Activated T-helper 17 cell treated with anti-CD3 and anti-CD28 coated beads, Interleukin-2, amount 50 U/mL, for 72 hours (primary cell): ENCODE data around the gene YAP1. TPM values are rescaled to one million over a fixed set of nuclear protein-coding genes. Genes with fewer than 3 reads are reported as not detected.
"Not testable (repeated sequence)": the region's sequence is repeated elsewhere in the genome, so short reads cannot be mapped to it uniquely, and the experiment has no call there.

Experiments
- ATAC-seq: fragments of 150-1000 bp; cut with Tn5 transposase; replicated peaks from 2 replicates; pipeline ENCODE4 v1.10.0; 2021; ENCODE audit warnings: mild to moderate bottlenecking, moderate library complexity
- H3K27ac Mint-ChIP-seq: one replicate; pipeline ENCODE4 v1.8.0; 2022; ENCODE audit warnings: mixed read lengths
- H3K27me3 Mint-ChIP-seq: one replicate; pipeline ENCODE4 v1.8.0; 2022; ENCODE audit warnings: mixed read lengths
- H3K36me3 Mint-ChIP-seq: one replicate; pipeline ENCODE4 v1.8.0; 2022; ENCODE audit warnings: low read depth, mild to moderate bottlenecking, mixed read lengths
- H3K4me1 Mint-ChIP-seq: one replicate; pipeline ENCODE4 v1.8.0; 2022; ENCODE audit warnings: mixed read lengths
- H3K4me3 Mint-ChIP-seq: one replicate; pipeline ENCODE4 v1.8.0; 2022; ENCODE audit warnings: mild to moderate bottlenecking, mixed read lengths
- H3K9me3 Mint-ChIP-seq: one replicate; pipeline ENCODE4 v1.8.0; 2022; ENCODE audit warnings: mixed read lengths
- total RNA-seq, 2 donors: library from RNA; stranded (reverse); gene quantifications; one replicate each; pipeline ENCODE4 v1.2.3, GENCODE V29; 2022

YAP1 gene
- total RNA-seq, 2 donors from 2014 or later, result 0.30 to 0.98 TPM

- no peak overlapping the region for H3K4me3 Mint-ChIP-seq
- no peaks in the 10 kb centered on the region for H3K9me3 Mint-ChIP-seq
- peaks cover 18% of the 10 kb centered on the region for H3K27me3 Mint-ChIP-seq
- no peak overlapping the region for H3K27ac Mint-ChIP-seq
- ATAC-seq, result no peak
- H3K4me1 Mint-ChIP-seq, result no peaks in the 10 kb centered on the region
- H3K36me3 Mint-ChIP-seq, result no peaks in the 10 kb centered on the region
Observed at GRCh38 chr11:102194257-102194656, 84.0 kb downstream of the YAP1 start.

DNA sequence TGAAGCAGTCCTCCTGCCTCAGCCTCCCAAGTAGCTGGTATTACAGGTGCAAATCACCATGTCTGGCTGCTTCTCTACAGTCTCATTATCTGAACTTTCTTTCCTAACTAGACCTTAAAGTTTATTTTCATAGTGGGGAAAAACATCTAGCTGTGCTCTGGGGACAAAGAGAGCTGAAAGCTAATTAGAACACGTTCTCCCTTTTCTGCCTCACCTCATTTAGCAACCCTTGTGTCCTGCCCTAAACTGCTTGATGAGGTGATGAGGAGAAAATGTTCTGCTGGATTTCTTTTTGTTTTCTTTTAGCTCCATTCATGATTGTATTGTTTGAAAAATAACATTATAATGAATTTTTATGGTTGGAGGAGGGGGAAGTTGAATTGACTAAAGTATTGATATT lies 84.7 kb downstream of the YAP1 start:
- Mint-ChIP-seq H3K27ac (no peak overlapping the region), H3K27me3 (peaks cover 17% of the 10 kb centered on the region), H3K9me3 (no peaks in the 10 kb centered on the region), H3K36me3 (no peaks in the 10 kb centered on the region), H3K4me3 (no peak overlapping the region), H3K4me1 (no peaks in the 10 kb centered on the region)
- ATAC-seq, result no peak

GRCh38 chr11:102196351-102196750 lies 86.1 kb downstream of the YAP1 start:
- Mint-ChIP-seq H3K27ac (no peak overlapping the region), H3K4me3 (no peak overlapping the region), H3K27me3 (peaks cover 24% of the 10 kb centered on the region), H3K4me1 (no peaks in the 10 kb centered on the region), H3K9me3 (no peaks in the 10 kb centered on the region), H3K36me3 (no peaks in the 10 kb centered on the region)
- no peak for ATAC-seq

GRCh38 chr11:102196816-102197215 lies 86.6 kb downstream of the YAP1 start:
- no peak for ATAC-seq
- no peaks in the 10 kb centered on the region for H3K4me1 Mint-ChIP-seq
- H3K27ac Mint-ChIP-seq, result no peak overlapping the region

DNA sequence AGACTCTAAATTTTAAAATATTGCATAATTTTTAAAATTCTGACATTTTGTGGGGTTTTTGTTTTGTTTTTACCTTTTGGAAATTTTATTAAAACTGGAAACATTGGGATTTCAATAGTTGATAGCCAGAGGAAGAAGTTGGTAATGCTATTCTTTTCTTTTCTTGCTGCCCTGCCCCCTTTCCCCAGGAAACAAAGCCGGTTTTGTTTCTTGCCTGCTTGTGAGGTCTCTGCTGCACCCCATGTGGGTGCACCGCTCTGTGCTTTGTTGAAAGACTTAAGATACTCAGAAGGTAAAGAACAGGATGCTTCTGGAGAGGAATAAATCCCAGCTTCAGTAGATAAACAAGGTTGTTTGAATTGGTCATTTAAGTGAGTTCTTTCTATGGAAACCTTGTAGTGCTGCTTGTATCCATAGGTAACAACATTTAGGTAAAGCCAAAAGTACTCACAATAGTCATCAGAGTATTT lies 87.5 kb downstream of the YAP1 start:
- Mint-ChIP-seq H3K36me3 (no peaks in the 10 kb centered on the region), H3K4me3 (no peak overlapping the region), H3K9me3 (no peaks in the 10 kb centered on the region), H3K27me3 (peaks cover 26% of the 10 kb centered on the region), H3K27ac (no peak overlapping the region), H3K4me1 (no peaks in the 10 kb centered on the region)
- no peak for ATAC-seq

More at GRCh38 chr11:102196816-102197215, 86.6 kb downstream of the YAP1 start:
- Mint-ChIP-seq H3K36me3 (no peaks in the 10 kb centered on the region), H3K4me3 (no peak overlapping the region), H3K9me3 (no peaks in the 10 kb centered on the region), H3K27me3 (peaks cover 26% of the 10 kb centered on the region)

DNA sequence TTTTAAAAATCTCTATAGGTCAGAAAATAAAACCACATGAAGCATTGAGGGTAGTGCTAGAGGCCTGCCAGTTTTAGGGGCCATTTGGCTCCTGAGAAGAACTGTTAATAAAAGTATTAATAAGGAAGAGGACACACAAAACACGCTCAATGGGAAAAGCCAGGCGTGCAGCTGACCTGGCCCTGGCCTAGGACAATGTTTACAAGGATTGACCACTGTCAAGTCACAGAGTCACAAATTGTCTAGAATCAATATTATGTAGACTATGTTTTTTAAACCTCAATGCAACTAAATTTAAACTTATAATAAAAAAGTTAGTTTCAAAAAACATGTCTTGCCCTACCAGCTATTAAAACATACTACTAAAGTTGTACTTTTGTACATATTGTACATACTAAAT lies 89.4 kb downstream of the YAP1 start:
- no peak overlapping the region for H3K4me3 Mint-ChIP-seq
- ATAC-seq, result no peak

DNA sequence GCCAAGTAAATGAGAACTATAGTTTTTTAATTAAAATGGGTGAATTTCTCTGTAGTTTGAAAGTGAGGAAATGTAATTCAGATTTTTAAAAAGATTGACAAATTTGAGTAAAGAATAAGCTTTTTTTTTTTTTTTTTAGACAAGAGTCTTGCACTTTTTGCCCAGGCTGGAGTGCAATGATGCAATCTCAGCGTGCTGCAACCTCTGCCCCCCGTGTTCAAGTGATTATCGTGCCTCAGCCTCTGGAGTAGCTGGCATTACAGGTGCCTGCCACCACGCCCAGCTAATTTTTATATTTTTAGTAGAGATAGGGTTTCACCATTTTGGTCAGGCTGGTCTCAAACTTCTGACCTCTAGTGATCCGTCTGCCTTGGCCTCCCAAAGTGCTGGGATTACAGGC lies 90.1 kb downstream of the YAP1 start:
- not testable (repeated sequence) for H3K36me3 Mint-ChIP-seq, H3K9me3 Mint-ChIP-seq, ATAC-seq, H3K4me1 Mint-ChIP-seq, H3K4me3 Mint-ChIP-seq, H3K27ac Mint-ChIP-seq
- peaks cover 26% of the 10 kb centered on the region for H3K27me3 Mint-ChIP-seq

More for the DNA sequence above, 89.4 kb downstream of the YAP1 start:
- no peaks in the 10 kb centered on the region for H3K4me1 Mint-ChIP-seq
- H3K27ac Mint-ChIP-seq, result no peak overlapping the region
- H3K36me3 Mint-ChIP-seq, result no peaks in the 10 kb centered on the region
- H3K9me3 Mint-ChIP-seq, result no peaks in the 10 kb centered on the region
- peaks cover 26% of the 10 kb centered on the region for H3K27me3 Mint-ChIP-seq

DNA sequence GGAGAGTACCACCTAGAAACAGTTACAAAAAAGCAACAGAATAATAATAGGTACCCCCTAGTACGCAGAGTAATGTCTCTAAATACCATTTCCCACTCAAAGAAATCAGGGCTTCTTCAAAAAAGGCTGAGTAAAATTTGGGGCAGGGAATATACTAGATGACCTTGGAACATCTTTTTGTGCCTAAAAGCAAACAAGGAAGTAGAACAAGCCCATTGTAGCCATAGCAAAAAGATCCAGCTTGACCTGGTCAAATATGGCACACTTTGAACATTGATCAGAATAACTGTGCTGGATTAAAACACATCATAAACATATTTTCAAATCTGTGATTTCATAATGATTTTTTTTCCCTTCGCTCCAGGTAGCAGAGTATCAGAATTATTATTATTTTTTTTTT lies 91.5 kb downstream of the YAP1 start:
- H3K27ac Mint-ChIP-seq, result no peak overlapping the region
- H3K27me3 Mint-ChIP-seq, result peaks cover 25% of the 10 kb centered on the region

GRCh38 chr11:102202972-102203371 lies 92.7 kb downstream of the YAP1 start:
- Mint-ChIP-seq H3K27ac (no peak overlapping the region), H3K9me3 (no peaks in the 10 kb centered on the region), H3K4me3 (no peak overlapping the region), H3K27me3 (peaks cover 27% of the 10 kb centered on the region), H3K4me1 (no peaks in the 10 kb centered on the region), H3K36me3 (no peaks in the 10 kb centered on the region)
- no peak for ATAC-seq

More for the DNA sequence above, 91.5 kb downstream of the YAP1 start:
- H3K36me3 Mint-ChIP-seq, result no peaks in the 10 kb centered on the region
- no peak for ATAC-seq
- no peaks in the 10 kb centered on the region for H3K9me3 Mint-ChIP-seq
- no peak overlapping the region for H3K4me3 Mint-ChIP-seq
- no peaks in the 10 kb centered on the region for H3K4me1 Mint-ChIP-seq

DNA sequence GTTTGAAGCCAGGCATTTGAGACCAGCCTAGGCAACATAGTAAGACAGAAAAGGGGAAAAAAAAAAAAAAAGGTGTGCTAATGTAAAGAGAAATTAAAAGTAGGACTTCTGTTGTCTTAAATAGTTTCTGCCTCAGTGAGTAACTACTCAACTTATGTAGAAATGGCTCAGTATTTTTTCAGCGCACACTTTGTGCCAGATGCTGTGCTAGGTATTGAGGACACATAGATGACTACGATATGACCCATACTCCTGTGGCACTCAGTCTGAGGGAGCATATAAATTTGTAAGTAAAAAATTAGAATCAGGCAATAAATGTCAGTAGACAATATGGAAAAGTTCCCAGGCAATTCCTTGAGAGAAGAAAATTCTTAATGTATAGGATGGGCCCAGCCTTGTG lies 93.9 kb downstream of the YAP1 start:
- Mint-ChIP-seq H3K27me3 (peaks cover 21% of the 10 kb centered on the region), H3K4me3 (no peak overlapping the region), H3K9me3 (no peaks in the 10 kb centered on the region), H3K4me1 (no peaks in the 10 kb centered on the region), H3K27ac (no peak overlapping the region), H3K36me3 (no peaks in the 10 kb centered on the region)
- no peak for ATAC-seq

- H3K27ac Mint-ChIP-seq, result no peak overlapping the region
- H3K4me1 Mint-ChIP-seq, result no peaks in the 10 kb centered on the region
- H3K36me3 Mint-ChIP-seq, result no peaks in the 10 kb centered on the region
- H3K4me3 Mint-ChIP-seq, result no peak overlapping the region
- no peak for ATAC-seq
- H3K27me3 Mint-ChIP-seq, result peaks cover 21% of the 10 kb centered on the region
- H3K9me3 Mint-ChIP-seq, result no peaks in the 10 kb centered on the region
Observed at GRCh38 chr11:102205805-102206204, 95.6 kb downstream of the YAP1 start.

DNA sequence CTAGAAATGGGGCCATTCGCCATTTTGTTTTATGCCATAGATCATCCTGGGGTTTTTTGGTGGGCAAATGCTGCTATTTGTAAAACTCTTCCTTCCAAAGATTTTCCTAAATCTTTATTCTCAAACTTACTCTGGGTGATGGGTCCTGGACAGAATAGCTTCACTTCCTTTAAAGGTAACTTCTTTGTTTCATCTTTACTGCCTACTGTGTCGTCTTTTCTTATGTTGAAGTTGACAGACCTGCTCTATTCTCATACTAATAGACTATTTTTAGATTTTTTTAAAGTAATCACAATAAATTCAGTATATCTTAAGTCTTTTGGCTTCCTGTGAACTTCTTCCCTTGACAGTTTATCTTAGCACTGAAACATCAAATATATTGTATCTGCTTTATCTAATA lies 98.6 kb downstream of the YAP1 start:
- Mint-ChIP-seq H3K4me1 (no peaks in the 10 kb centered on the region), H3K9me3 (no peaks in the 10 kb centered on the region), H3K27me3 (peaks cover 16% of the 10 kb centered on the region), H3K27ac (no peak overlapping the region), H3K36me3 (no peaks in the 10 kb centered on the region), H3K4me3 (no peak overlapping the region)
- ATAC-seq, result no peak

DNA sequence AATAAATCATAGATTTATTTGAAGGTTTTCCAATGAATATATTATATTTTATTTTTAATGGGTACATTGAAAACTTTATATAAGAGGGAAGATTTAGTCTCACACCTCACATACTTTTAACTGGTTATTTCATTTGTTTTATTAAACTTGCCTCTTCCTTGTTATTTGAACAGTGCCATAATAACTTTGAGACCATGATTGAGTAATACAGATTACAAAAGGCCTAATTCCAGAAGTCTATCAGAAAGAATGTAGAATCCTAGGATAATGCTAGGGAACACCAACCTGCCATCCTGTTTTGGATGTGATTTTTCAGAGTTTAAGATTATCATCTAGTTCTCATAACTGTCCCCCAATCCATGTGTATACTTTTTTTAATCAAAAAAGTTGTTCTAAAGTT lies 104.4 kb downstream of the YAP1 start:
- H3K27me3 Mint-ChIP-seq, result peaks cover 21% of the 10 kb centered on the region
- no peak overlapping the region for H3K27ac Mint-ChIP-seq
- no peaks in the 10 kb centered on the region for H3K9me3 Mint-ChIP-seq
- H3K36me3 Mint-ChIP-seq, result no peaks in the 10 kb centered on the region
- no peak for ATAC-seq
- no peaks in the 10 kb centered on the region for H3K4me1 Mint-ChIP-seq
- H3K4me3 Mint-ChIP-seq, result no peak overlapping the region

- Mint-ChIP-seq H3K9me3 (no peaks in the 10 kb centered on the region), H3K36me3 (no peaks in the 10 kb centered on the region), H3K4me3 (no peak overlapping the region), H3K27me3 (peaks cover 20% of the 10 kb centered on the region), H3K27ac (no peak overlapping the region), H3K4me1 (no peaks in the 10 kb centered on the region)
- ATAC-seq, result no peak
Observed at GRCh38 chr11:102216433-102217075, 106.3 kb downstream of the YAP1 start.

DNA sequence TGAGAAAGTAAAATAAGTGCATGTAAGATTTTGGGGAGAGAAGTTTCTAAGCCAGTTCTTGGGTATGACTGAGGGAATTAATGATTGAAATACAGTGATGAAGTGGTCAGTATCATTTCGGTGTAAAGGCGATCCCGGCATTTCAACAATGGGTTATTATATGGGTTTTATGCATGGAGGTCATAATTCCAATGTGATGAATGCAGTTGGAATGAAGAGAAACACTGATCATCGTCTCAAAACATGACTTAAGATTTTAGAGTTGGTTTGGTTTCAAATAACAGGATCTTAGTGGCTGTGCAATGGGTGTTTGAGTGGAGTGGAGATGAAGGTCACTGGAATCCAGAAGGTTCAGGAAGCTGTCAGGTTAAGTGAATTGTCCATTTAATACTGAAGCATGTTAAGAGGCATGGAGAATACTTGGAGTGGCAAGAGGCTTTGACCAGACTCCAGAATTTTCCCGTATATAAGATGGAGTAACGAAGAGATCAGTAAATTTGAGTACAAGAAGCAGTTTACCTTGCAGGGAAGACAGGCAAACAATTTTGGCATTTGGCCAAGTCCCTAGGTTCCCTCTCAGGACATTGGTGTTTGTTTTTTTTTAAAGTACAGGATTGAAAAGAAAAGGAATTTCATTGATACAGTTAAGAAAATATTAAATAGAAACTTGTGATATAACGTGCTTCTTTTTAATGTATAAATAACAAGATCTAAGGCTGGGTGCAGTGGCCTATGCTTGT lies 110.7 kb downstream of the YAP1 start:
- no peak overlapping the region for H3K4me3 Mint-ChIP-seq
- no peaks in the 10 kb centered on the region for H3K9me3 Mint-ChIP-seq
- no peak for ATAC-seq
- peaks cover 12% of the 10 kb centered on the region for H3K27me3 Mint-ChIP-seq
- no peaks in the 10 kb centered on the region for H3K36me3 Mint-ChIP-seq
- H3K27ac Mint-ChIP-seq, result no peak overlapping the region
- no peaks in the 10 kb centered on the region for H3K4me1 Mint-ChIP-seq
